NCI-H2107 (cell line): Measurements from ENCODE around the gene PPP2R2C.

Experiments
- DNase-seq: peaks from one replicate; lab custom pipeline; 2025; lab: John Stamatoyannopoulos, UW

PPP2R2C gene

DNA sequence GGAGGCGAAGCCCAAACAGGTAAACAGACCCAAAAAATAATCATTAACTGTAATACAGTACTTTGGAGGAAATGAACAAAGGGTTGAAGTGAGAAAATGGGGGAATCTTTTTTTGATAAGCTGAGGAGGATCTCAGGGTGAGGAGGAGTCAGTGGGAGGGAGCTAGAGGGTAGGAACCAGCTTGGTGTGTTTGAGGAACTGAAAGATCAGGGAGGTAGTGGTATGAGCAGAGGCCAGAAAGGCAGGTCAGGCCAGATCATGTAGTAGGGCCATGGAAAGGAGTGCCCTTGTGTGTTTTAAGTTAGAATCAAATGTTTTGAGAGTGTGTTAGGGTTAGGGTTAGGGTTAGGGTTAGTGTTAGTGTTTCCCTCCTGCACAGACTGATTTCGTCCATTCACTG is 48.8 kb downstream of the PPP2R2C start:
- no peak for DNase-seq

DNA sequence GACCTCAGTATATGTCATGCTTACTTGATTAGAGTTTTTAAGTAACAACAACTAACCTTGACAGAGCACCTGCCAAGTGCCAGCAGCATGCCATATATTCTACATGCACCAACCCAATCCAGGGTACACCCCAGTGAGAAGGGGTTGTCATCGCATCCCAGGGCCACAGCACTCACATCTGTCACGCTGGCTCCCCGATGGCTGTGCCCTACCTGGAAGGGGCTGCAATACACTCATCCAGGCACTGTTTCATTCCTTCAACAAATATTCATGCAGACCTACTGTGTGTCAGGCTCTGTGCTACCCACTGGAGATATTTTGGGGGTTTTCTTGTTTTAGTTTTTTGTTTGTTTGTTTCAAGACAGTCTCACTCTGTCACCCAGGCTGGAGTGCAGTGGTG is 49.5 kb downstream of the PPP2R2C start:
- no peak for DNase-seq

DNA sequence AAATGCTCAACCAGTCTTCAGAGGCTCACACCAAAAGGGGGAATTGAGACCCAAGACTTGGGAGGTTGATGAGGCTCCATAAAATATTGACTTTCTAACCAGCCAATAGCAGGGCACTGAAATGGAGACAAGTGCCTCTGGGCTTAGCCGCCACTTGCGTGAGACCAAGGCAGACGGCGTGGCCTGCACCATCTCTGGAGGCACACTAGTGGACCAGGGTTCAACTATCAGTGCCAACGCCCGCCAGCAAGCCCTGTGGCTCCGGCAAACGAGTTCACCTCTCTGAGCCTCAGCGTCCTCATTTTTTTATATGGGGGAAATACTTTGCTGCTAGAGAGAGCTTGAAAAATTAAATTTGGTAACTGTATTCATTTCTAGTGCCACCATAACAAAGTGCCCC is 50.3 kb downstream of the PPP2R2C start:
- no peak for DNase-seq

- DNase-seq, result no peak
These were observed 51.0 kb downstream of the PPP2R2C start for GRCh38 chr4:6421397-6421796.

DNA sequence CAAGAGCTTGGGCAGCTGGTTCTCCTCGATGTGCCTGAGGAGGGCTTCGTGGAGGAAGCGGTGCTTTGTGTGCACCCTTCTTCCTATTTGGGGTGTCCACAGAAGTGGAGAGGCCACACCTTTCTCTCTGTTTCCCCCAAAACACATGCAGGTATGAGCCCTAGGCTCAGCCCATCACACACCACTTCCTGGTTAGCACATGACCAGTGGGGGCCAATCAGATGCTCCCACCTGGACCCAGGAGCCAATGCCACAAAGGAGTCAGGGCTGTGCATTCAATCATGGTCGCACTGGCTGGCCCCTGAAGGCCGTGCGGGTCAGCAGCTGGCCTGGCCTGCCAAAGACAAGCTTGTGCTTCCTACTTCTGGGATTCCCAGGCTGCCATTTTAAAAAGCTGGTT is 51.4 kb downstream of the PPP2R2C start:
- DNase-seq, result no peak

GRCh38 chr4:6420036-6420435 is 52.4 kb downstream of the PPP2R2C start:
- DNase-seq, result no peak

- no peak for DNase-seq
These were observed 52.9 kb downstream of the PPP2R2C start for GRCh38 chr4:6419452-6420028.

DNA sequence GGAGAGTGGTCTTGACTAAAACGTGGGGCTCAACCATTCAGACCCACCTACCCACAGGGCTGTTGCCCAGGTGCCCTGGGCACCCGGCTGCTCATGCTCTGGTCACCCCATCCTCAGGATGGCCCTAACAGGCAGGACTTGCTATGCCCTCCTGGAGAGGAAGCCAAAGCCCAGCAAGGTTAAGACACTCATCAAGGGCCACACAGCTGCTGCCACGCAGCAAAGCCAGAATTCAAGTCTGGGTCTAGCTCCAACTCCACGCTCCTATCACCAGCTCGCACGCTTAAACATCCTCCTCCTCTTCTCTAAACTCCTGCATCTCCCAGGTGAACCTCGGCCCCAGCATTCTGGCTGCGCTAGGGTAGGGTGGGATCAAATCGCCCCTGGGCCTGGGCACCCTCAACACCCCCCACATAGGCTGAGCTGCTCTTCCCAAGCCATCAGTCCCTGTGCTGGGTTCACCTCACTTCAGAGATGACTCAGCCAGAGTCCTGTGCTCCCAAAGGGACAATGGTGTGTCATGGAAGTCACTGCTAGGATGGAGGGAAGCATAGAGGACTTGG is 54.1 kb downstream of the PPP2R2C start:
- DNase-seq, result no peak

- DNase-seq, result no peak
These were observed 54.8 kb downstream of the PPP2R2C start for GRCh38 chr4:6417516-6418050.

DNA sequence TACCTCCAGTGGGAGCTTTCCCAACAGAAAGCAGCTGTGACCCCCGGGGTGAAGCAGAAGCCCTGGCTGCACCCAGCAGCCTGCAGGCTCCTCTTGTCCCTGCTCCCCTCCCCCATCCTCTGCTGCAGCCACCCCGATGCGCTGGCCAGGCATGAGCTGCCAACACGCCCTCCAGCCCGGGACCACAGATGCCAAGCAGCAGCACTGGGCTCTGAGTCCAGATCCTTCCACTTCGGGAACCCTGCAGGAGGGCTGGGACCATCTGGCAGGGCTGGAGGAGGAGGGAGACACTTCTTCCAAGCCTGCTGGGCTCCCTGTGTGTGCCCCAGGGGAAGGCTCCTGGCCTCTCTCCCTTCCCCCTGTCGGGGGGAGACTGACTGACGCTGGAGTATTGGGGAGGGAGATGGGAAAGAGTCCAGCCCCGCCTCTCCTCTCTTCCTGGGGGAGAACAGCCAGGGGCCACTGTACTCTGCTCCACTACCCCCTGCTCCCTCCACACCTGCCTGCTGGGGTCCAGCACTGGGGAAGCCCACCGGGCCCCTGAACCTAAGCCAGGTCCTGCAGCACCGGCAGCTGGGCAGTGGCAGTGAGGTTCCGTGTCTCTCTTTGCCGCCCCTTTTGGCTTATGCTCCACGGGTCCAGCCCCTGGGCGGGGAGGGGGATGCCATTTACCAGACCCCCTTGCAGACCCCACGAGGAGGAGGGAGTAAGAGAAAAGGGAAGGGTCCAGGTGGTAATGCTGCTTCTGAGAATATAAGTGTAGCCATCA is 55.7 kb downstream of the PPP2R2C start:
- DNase-seq, result no peak

DNA sequence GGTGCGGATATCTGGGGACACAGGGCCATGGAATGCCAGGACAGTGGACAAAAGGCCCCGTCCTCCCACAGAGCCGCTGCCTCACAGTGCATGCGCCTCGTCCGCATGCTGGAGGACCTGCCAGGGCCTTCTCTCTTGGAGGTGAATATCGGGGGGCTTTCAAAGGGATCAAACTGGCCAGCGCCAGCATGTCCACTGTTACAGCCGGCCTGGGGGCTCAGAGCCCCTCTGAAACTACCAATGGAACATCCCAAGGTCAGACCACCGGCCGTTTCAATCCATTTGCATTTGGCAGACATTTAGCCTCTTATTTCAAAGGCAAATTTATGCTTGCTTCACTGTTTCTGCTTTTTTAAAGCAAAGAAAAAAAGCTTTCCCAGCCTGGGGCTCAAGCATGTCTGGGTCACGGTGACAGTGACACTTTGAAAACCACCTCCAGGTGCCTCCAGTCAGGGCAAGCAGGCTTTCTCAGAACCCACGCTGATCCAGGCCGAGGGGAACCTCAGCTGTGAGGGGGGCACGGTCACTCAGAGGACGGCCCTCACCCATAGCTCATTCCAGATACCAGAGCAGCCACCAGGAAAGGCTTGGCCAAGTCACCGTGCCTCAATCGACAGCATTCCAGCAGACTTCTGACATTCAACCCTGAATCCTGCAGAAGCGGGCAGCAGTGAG is 57.2 kb downstream of the PPP2R2C start:
- no peak for DNase-seq

- DNase-seq, result no peak
These were observed 57.8 kb downstream of the PPP2R2C start for GRCh38 chr4:6414578-6414977.

DNA sequence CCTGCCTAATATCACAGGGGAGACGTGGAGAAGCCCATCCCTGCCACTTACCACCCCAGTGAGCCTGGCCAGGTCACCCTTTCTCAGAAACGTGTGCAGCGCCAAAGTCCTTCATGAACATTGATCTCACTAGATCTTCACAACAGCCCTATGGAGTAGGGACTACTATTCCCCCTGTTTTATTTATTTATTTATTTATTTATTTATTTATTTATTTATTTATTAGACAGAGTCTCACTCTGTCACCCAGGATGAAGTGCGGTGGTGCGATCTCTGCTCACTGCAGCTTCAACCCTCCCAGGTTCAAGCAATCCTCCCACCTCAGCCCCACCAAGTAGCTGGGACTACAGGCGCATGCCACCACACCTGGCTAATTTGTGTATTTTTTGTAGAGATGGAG is 61.8 kb downstream of the PPP2R2C start:
- no peak for DNase-seq

DNA sequence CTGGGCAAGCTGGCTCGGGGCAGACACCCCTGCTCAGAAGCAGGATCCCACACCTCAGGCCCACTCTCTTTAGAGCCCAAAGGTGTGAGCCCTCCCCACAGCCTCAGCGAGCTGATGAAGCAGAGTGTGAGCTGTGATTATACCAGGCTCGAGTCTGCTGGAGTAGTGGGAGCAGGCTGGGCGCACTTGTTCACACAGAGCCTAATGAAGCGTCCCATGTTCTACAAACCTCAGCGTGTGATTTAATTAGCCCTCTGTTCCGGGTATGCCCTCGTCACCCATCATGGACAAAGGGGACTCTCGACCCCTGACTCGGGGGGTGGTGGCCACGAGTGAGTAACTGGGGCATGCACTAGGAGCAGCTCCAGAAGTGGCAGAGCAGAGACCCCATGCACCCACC is 62.3 kb downstream of the PPP2R2C start:
- DNase-seq, result no peak

DNA sequence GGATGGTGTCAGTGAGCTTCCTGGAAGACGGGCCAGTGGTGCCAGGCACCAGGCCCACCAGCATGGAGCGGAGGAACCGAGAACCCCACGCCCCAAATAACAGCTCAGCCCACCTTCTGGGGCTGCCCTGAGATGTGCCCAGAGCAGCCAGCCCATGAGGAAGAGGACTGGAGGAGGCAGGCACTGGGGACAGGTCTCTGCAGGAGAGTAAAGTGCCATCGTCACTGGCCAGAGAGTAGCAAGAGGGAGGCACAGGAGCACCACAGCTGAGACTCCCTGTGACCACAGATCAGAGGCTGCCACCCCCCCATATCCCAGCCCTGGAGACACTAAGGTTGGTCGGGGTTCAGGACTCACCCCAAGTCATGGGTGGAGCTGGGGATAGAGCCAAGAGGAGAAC is 63.0 kb downstream of the PPP2R2C start:
- no peak for DNase-seq

DNA sequence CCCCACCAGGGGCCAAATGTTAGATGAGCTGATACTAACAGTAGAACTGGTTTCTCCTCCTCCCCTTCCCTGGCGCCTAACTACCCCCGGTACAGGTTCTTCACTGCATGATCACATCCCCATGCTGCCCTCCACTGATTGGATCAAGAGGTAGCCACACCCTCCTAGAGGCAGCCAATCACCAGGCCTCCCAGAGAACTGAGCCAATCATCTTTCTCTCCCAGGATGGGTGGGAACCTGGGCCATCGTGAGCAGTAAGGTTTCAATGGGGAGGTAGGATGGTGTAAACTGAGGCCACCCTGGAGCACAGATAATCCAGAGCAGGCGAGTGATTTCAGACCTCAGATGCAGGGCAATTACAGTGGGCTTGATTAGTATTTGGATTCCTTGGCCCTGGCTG is 64.2 kb downstream of the PPP2R2C start:
- no peak for DNase-seq

GRCh38 chr4:6405397-6405706 is 67.1 kb downstream of the PPP2R2C start:
- DNase-seq, result no peak

- DNase-seq, result peak; percentile 3
These were observed 67.6 kb downstream of the PPP2R2C start for GRCh38 chr4:6404611-6405396.

- DNase-seq, result no peak
These were observed 69.1 kb downstream of the PPP2R2C start for GRCh38 chr4:6403400-6403685.

DNA sequence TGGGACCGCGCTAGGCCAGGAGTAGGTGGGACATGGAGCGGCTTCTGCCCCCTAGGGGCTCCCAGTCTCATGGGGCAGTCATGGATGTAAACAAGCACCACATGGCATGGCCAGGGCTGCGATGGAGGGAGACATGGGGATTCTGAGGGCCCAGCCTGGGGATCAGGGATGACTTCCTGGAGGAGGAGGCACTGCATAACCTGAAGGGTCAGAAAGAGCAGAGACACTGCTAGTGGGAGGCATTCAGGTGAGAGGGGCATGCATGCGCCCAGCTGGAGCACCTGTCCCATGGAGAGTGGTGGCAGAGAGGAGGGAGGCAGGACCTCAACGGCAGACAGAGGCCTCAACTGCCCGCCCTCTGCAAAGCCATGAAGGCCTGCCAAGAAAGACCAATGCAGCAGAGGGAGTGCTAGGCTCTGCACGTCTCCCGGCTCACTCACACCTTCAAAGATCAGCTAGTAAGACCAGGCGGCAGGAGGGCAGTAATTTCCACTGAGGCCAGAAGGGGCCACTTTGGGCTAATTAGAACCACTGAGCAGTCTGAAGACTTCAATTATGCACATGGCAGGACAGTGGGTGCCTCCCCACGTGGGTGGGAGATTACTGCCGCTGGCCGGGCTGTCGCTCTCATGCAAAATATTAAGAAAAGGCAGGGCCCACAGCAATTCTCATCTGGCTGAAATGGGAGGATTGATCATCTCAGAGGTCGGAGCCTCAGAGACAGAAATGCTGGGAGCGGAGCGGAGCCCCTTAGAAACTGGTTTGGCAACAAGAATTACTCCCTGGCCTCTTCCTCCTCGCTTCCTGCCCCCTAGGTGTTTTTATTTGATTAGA is 69.6 kb downstream of the PPP2R2C start:
- no peak for DNase-seq

DNA sequence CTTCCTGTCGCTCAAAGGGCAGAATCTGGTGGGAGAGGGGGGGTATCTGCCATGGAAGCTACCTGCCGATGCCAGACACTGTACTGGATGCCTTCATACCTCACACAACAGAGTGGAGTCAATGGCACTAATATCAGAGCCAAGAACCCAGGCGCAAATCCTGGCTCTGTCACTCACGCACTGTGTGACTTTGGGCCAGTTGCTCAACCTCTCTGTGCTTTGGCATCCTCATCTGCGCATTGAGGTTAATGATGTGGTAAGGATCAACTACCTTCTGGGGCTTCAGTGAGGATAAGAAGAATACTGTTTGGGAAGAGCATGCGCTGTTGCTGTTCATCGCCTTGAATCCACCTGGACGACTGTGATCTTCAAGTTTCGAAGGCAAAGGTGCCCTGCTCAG is 70.6 kb downstream of the PPP2R2C start:
- DNase-seq, result no peak
